Endothelial cell of umbilical vein (primary cell): ENCODE data around the gene GPR22. TPM values are rescaled to one million over a fixed set of nuclear protein-coding genes. Genes with fewer than 3 reads are reported as not detected.

Experiments used
- BruUV-seq: library from RNA; stranded (reverse); fragments of 400-500 nt; replicated peaks from 2 replicates; lab custom pipeline; 2021; lab: Mats Ljungman, UMichigan
- CTCF ChIA-PET: fragments of 300-600, 350-600 bp; sonication (Branson Sonifier 250); formaldehyde crosslinking; loops from one replicate; lab custom pipeline; 2021; ENCODE audit warnings: antibody characterized with exemption, inconsistent platforms; lab: Charles Lee
- POLR2A ChIA-PET: fragments of 300-600, 350-600 bp; sonication (Branson Sonifier 250); formaldehyde crosslinking; loops from one replicate; lab custom pipeline; 2021; ENCODE audit warnings: antibody characterized with exemption, inconsistent platforms; lab: Charles Lee
- DNase-seq: peaks from one replicate; pipeline ENCODE4 v3.0.0-alpha.2; 2011; ENCODE audit warnings: low read depth, low spot score
- FAIRE-seq: peaks from 2 replicates; lab custom pipeline; 2011; peaks lifted over from hg19 to GRCh38; lab: Jason Lieb, UNC
- H2AFZ ChIP-seq: 2 replicates; pipeline ENCODE4 v1.6.0; 2012; ENCODE audit warnings: low read depth, low read length, control low read depth, inconsistent platforms
- H3K27ac ChIP-seq: 2 replicates; pipeline ENCODE4 v1.5.1; 2011; ENCODE audit warnings: low read depth, mild to moderate bottlenecking, control low read depth, low read length, moderate library complexity; ENCODE audit not compliant: insufficient read depth
- H3K27me3 ChIP-seq, 2 experiments: 2 replicates each; pipeline versions ENCODE4 v1.6.0 to v1.6.1; 2011; ENCODE audit warnings: low read length in 2 of 2, mixed read lengths in 1 of 2; ENCODE audit not compliant: control insufficient read depth in 2 of 2, insufficient read depth in 2 of 2
- H3K36me3 ChIP-seq, 2 experiments: 2 replicates in 1 of 2; 3 replicates in 1 of 2; pipeline ENCODE4 v1.5.1; 2011; ENCODE audit warnings: low read length in 2 of 2, mild to moderate bottlenecking in 1 of 2, moderate library complexity in 1 of 2; ENCODE audit not compliant: control insufficient read depth in 2 of 2, insufficient read depth in 2 of 2; ENCODE audit errors: extremely low read depth in 1 of 2
- H3K4me1 ChIP-seq: 3 replicates; pipeline ENCODE4 v1.5.1; 2011; ENCODE audit warnings: mild to moderate bottlenecking, low read length; ENCODE audit not compliant: control insufficient read depth, insufficient read depth; ENCODE audit errors: extremely low read depth
- H3K4me2 ChIP-seq: 2 replicates; pipeline ENCODE4 v1.6.1; 2011; ENCODE audit warnings: low read length, control low read depth, mixed read lengths; ENCODE audit not compliant: insufficient read depth
- H3K4me3 ChIP-seq, 3 experiments: fragments of 200-600 bp in 1 of 3; sonication (generic), shearing (Covaris generic) in 1 of 3; replicated peaks in 1 of 3; 2 replicates each; pipeline ENCODE4 v1.5.1; 2011 to 2016; ENCODE audit warnings: control low read depth in 3 of 3, low read length in 3 of 3, mild to moderate bottlenecking in 2 of 3, inconsistent platforms in 1 of 3, low read depth in 1 of 3, moderate library complexity in 1 of 3; ENCODE audit not compliant: insufficient read depth in 1 of 3
- H3K79me2 ChIP-seq: 2 replicates; pipeline ENCODE4 v1.6.0; 2012; ENCODE audit warnings: low read length, inconsistent platforms; ENCODE audit not compliant: control insufficient read depth, insufficient read depth
- H3K9ac ChIP-seq: replicated peaks from 2 replicates; pipeline ENCODE3; 2011; ENCODE audit warnings: low read length, control low read depth; ENCODE audit not compliant: insufficient read depth; ENCODE audit errors: extremely low read depth
- H3K9me1 ChIP-seq: replicated peaks from 3 replicates; pipeline ENCODE4 v1.6.0; 2011; ENCODE audit warnings: mild to moderate bottlenecking, low read length; ENCODE audit not compliant: control insufficient read depth, insufficient read depth; ENCODE audit errors: extremely low read depth
- H3K9me3 ChIP-seq: replicated peaks from 2 replicates; pipeline ENCODE4 v1.5.1; 2012; ENCODE audit warnings: low read length, inconsistent platforms; ENCODE audit not compliant: control insufficient read depth, insufficient read depth
- H4K20me1 ChIP-seq: replicated peaks from 2 replicates; pipeline ENCODE3; 2011; ENCODE audit warnings: mild to moderate bottlenecking, low read length; ENCODE audit not compliant: control insufficient read depth, insufficient read depth; ENCODE audit errors: extremely low read depth
- EZH2 ChIP-seq: IDR thresholded peaks from 2 replicates; pipeline ENCODE4 v1.6.1; 2012; ENCODE audit warnings: borderline replicate concordance, low read depth, mild to moderate bottlenecking, moderate library complexity, low read length, inconsistent platforms; ENCODE audit not compliant: severe bottlenecking
- MYC ChIP-seq: IDR thresholded peaks from one replicate; pipeline ENCODE4 v1.6.1; 2011; ENCODE audit warnings: mild to moderate bottlenecking, low read depth, low read length
- dilution Hi-C: fragments of 300-500 bp; cut with MboI; formaldehyde crosslinking; loops from one replicate; pipeline ENCODE4 v1.15.0; 2019; ENCODE audit warnings: low sequenced_read_pairs; ENCODE audit not compliant: extremely low pct_ligation_motif_present
- intact Hi-C: fragments of 100-400 bp; cut with micrococcal nuclease; formaldehyde crosslinking; loops from one replicate; pipeline ENCODE4 v1.10.0; 2022
- polyA plus RNA-seq, 4 experiments: library from polyadenylated mRNA; depleted of rRNA in 3 of 4; stranded (reverse) in 3 of 4; unstranded in 1 of 4; fragments of >200 nt; gene quantifications; 2 replicates each; pipeline versions ENCODE4 v1.2.1 to v1.2.3, GENCODE V29; 2011 to 2012; ENCODE audit warnings: missing spikeins in 1 of 4
- total RNA-seq: library from RNA; stranded (reverse); gene quantifications from 2 replicates; pipeline ENCODE4 v1.2.3, GENCODE V29; 2021
- TF ChIP-seq, protein P1 (sequence below), 2 donors: IDR thresholded peaks; 1 replicate in 1 of 2; 2 replicates in 1 of 2; pipeline ENCODE4 v1.5.1; 2011; ENCODE audit warnings: low read length in 2 of 2, mild to moderate bottlenecking in 2 of 2, moderate library complexity in 2 of 2, control low read depth in 1 of 2, inconsistent platforms in 1 of 2, low read depth in 1 of 2; ENCODE audit not compliant: insufficient read depth in 1 of 2; ENCODE audit errors: extremely low read depth in 1 of 2

Gene GPR22
- total and polyA plus RNA-seq, 2 donors (not counting 3 experiments of a cell fraction or from before 2014, with no cell fraction given): not detected

DNA sequence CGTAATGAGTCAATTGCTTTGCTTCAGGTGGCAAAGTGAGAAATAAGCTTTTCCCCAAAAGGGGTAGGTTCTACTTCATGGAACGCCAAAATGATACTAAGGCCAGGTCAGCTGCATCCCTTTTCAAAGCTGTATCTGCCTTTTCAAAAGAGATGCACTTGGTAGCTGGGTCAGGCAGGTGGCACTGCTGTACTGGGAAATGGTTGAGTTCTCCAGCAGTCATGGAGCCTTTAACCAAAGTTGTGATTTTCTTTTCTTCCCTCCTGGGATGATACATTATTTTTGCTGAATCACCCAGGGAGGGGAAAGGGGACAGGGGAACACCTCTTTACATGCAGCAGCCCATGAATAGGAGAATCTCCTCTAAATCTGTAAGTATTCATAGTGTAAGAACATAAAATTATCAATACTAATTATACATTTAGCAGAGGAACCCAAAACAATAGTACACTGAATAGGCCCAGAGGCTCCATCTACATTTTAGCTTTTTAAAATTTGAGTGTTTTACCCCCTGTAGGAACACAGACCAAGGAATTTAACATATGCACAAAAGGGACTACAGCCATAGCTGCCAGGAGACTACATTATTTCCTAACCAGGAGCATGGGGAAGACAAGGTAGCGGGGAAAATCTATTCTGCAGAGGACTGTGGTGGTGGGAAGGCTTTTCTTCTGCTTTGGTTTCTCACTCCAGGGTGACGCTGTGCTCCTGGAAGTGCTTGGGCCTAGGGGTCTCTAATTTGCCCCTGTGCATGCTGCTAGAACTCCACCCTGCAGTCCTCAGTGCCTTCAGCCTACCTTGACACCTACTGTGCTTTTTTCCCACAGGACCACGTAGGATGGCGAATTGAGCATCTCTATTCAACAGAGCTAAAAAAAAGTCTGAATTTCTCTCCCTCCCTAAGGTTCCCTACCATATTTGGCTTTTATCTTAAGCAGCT, 6.4 kb upstream of the GPR22 start:
- DNase-seq (peak; percentile 67), FAIRE-seq (peak; percentile 62)
- no peak overlapping the region for H3K9ac ChIP-seq

More for the DNA sequence above, 6.4 kb upstream of the GPR22 start:
- no peaks in the 10 kb centered on the region for H3K9me1 ChIP-seq
- peaks cover 2% of the 10 kb centered on the region for H3K79me2 ChIP-seq
- no peaks in the 10 kb centered on the region for H3K27me3 ChIP-seq
- no peaks in the 10 kb centered on the region for H3K36me3 ChIP-seq
- no peak overlapping the region for H3K4me2 ChIP-seq
- H4K20me1 ChIP-seq: no peaks in the 10 kb centered on the region
- dilution Hi-C loops (no loop called here), intact Hi-C loops (loop anchor here (1.0 to 10.0 kb wide), 6 partner anchors 99 to 416 kb away; partner anchors contain the start of genes CBLL1, COG5 and DUS4L)
- no peak overlapping the region for H2AFZ ChIP-seq
- BruUV-seq: no TSS peak
- no peak overlapping the region for H3K27ac ChIP-seq
- ChIA-PET CTCF (interaction anchor here (0.7 to 3.4 kb wide), 23 partner anchors 14 to 416 kb away, joined by 3 to 83 read pairs (median 5); partner anchors contain the start of genes COG5, DUS4L and SLC26A4), POLR2A (interaction anchor here (0.5 kb wide), 1 partner anchor 362 kb away, joined by 3 read pairs; no protein-coding TSS in a partner anchor)
- H3K9me3 ChIP-seq: no peaks in the 10 kb centered on the region
- H3K4me1 ChIP-seq: no peaks in the 10 kb centered on the region
- TF ChIP-seq MYC (no peak), EZH2 (no peak)
- TF ChIP-seq, protein P1, sequence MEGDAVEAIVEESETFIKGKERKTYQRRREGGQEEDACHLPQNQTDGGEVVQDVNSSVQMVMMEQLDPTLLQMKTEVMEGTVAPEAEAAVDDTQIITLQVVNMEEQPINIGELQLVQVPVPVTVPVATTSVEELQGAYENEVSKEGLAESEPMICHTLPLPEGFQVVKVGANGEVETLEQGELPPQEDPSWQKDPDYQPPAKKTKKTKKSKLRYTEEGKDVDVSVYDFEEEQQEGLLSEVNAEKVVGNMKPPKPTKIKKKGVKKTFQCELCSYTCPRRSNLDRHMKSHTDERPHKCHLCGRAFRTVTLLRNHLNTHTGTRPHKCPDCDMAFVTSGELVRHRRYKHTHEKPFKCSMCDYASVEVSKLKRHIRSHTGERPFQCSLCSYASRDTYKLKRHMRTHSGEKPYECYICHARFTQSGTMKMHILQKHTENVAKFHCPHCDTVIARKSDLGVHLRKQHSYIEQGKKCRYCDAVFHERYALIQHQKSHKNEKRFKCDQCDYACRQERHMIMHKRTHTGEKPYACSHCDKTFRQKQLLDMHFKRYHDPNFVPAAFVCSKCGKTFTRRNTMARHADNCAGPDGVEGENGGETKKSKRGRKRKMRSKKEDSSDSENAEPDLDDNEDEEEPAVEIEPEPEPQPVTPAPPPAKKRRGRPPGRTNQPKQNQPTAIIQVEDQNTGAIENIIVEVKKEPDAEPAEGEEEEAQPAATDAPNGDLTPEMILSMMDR (IDR thresholded peaks at IDR 0.05; ENCODE audit: extremely low read depth in 1 of 2, insufficient read depth in 1 of 2, low read depth in 1 of 2, low read length in 2 of 2): peak; percentile 65 to 71
- no peak overlapping the region for H3K4me3 ChIP-seq
